ENCODE data around the gene PRDX1. TPM values are rescaled to one million over a fixed set of nuclear protein-coding genes. Genes with fewer than 3 reads are reported as not detected.
A peak's percentile ranks its signal among the peaks of the same experiment; 100 is the strongest.

Gene PRDX1
- total and polyA plus RNA-seq, 3 donors from 2014 or later: 180 to 251 (median 185) TPM

GRCh38 chr1:45568421-45568820 lies 46.7 kb upstream of the PRDX1 start:
- DNase-seq: no peak
- H3K9me3 ChIP-seq: no peaks in the 10 kb centered on the region
- H3K27me3 ChIP-seq: no peaks in the 10 kb centered on the region
- no peak overlapping the region for H3K4me3 ChIP-seq
- WGBS, 2 donors: 80 to 84% methylated on average over 3 to 4 of the region's 4 CpGs
- no peaks in the 10 kb centered on the region for H3K4me1 ChIP-seq
- no peak for TF ChIP-seq CTCF (IDR thresholded peaks at IDR 0.05)
- intact Hi-C loops (cut with DNase I; ENCODE audit: low total_unique reads): loop anchor here (10.0 kb wide), 1 partner anchor 54 kb away; no protein-coding TSS in a partner anchor
- no peak overlapping the region for H3K27ac ChIP-seq
- H3K36me3 ChIP-seq (ENCODE audit: low read depth, missing control alignments): no peaks in the 10 kb centered on the region

GRCh38 chr1:45567911-45568310 lies 46.2 kb upstream of the PRDX1 start:
- Histone ChIP-seq H3K9me3 (no peaks in the 10 kb centered on the region), H3K4me3 (no peak overlapping the region), H3K27ac (no peak overlapping the region), H3K4me1 (no peaks in the 10 kb centered on the region), H3K27me3 (no peaks in the 10 kb centered on the region), H3K36me3 (ENCODE audit: low read depth, missing control alignments) (no peaks in the 10 kb centered on the region)
- TF ChIP-seq CTCF (IDR thresholded peaks at IDR 0.05) (no peak), POLR2A (IDR thresholded peaks at IDR 0.05) (no peak)
- 91 to 94% methylated on average over 7 of the region's 7 CpGs for WGBS, 2 donors
- DNase-seq: no peak
- intact Hi-C loops (cut with DNase I; ENCODE audit: low total_unique reads): loop anchor here (10.0 kb wide), 1 partner anchor 53 kb away; no protein-coding TSS in a partner anchor

- H3K4me1 ChIP-seq: no peaks in the 10 kb centered on the region
- DNase-seq: peak; percentile 69
- no peak overlapping the region for H3K4me3 ChIP-seq
- 36 to 83% methylated on average over 1 to 5 of the region's 5 CpGs for WGBS, 2 donors
- intact Hi-C loops (cut with DNase I; ENCODE audit: low total_unique reads): loop anchor here (10.0 kb wide), 1 partner anchor 52 kb away; no protein-coding TSS in a partner anchor
- H3K9me3 ChIP-seq: no peaks in the 10 kb centered on the region
- no peaks in the 10 kb centered on the region for H3K36me3 ChIP-seq (ENCODE audit: low read depth, missing control alignments)
- H3K27me3 ChIP-seq: no peaks in the 10 kb centered on the region
- TF ChIP-seq POLR2A (IDR thresholded peaks at IDR 0.05): no peak
- TF ChIP-seq CTCF (IDR thresholded peaks at IDR 0.05): no peak
- peak overlapping the region in 1 of 2 donors; percentile 51 for H3K27ac ChIP-seq
Observed at GRCh38 chr1:45566722-45567121, 45.0 kb upstream of the PRDX1 start.

- no peak overlapping the region for H3K27ac ChIP-seq
- no peaks in the 10 kb centered on the region for H3K4me1 ChIP-seq
- H3K27me3 ChIP-seq: no peaks in the 10 kb centered on the region
- H3K4me3 ChIP-seq: no peak overlapping the region
- no peaks in the 10 kb centered on the region for H3K36me3 ChIP-seq (ENCODE audit: low read depth, missing control alignments)
- intact Hi-C loops (cut with DNase I; ENCODE audit: low total_unique reads): loop anchor here (10.0 kb wide), 1 partner anchor 49 kb away; no protein-coding TSS in a partner anchor
- no peaks in the 10 kb centered on the region for H3K9me3 ChIP-seq
- DNase-seq: no peak
- WGBS, 2 donors: 53 to 85% methylated on average over 2 of the region's 2 CpGs
- TF ChIP-seq POLR2A (IDR thresholded peaks at IDR 0.05) (no peak), CTCF (IDR thresholded peaks at IDR 0.05) (no peak)
Observed at GRCh38 chr1:45563843-45564242, 42.2 kb upstream of the PRDX1 start.

- H3K4me3 ChIP-seq: no peak overlapping the region
- TF ChIP-seq CTCF (IDR thresholded peaks at IDR 0.05) (no peak), POLR2A (IDR thresholded peaks at IDR 0.05) (no peak)
- H3K27ac ChIP-seq: no peak overlapping the region
- intact Hi-C loops (cut with DNase I; ENCODE audit: low total_unique reads): no loop called here
- no peaks in the 10 kb centered on the region for H3K36me3 ChIP-seq (ENCODE audit: low read depth, missing control alignments)
- H3K9me3 ChIP-seq: no peaks in the 10 kb centered on the region
- DNase-seq: no peak
- no peaks in the 10 kb centered on the region for H3K27me3 ChIP-seq
- WGBS, 2 donors: 64 to 73% methylated on average over 3 of the region's 3 CpGs
- H3K4me1 ChIP-seq: no peaks in the 10 kb centered on the region
Observed at GRCh38 chr1:45557422-45557944, 35.8 kb upstream of the PRDX1 start.

Measured in testis (tissue), 3 donors.